SK-N-SH (cell line): Measurements from ENCODE around the gene VPREB1.

ENCODE experiments used
- EZH2phosphoT487 ChIP-seq: fragments of 200-600 bp; sonication (generic); IDR thresholded peaks from 2 replicates; pipeline ENCODE4 v1.6.1; 2017; ENCODE audit warnings: low read depth, mixed run types, mild to moderate bottlenecking, antibody characterized with exemption, moderate library complexity, borderline replicate concordance
- MXI1 ChIP-seq: IDR thresholded peaks from 2 replicates; pipeline ENCODE4 v1.6.1; 2012; ENCODE audit warnings: mild to moderate bottlenecking, low read depth, low read length, improper control_type of control experiment
- POLR2AphosphoS5 ChIP-seq: IDR thresholded peaks from 2 replicates; pipeline ENCODE4 v1.6.1; 2012; ENCODE audit warnings: low read depth, low read length

DNA sequence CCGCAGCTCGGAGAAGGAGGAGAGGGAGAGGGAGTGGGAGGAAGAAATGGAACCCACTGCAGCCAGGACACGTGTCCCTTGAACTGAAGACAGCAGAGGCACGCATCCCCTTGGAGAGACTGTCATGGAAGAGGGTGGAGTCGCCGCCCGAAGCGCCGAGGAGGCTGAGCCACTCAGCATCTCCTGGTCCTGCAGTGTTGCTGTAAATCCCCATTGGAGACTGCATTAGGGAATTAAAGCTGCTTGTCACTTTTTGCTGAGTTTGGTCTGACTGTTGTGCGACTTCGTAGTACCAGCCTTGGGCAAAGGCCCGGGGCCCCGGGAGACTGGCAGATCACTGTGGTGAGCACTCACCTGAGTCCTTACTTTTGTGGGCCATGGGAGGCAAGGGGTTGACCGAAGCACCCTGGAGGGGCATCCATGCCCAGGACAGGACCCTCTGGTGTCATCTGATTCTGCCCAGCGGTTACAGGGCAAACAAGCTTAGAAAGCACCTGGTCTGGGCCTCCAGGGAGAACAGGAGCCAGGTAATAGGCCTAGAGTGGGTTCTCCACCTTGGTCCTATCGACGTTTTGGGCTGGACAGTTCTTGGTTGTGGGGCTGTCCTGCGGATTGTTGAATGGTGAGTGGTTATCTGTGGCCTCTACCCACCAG lies 797 bp downstream of the VPREB1 start:
- no peak for TF ChIP-seq EZH2phosphoT487
- TF ChIP-seq MXI1, result no peak
- TF ChIP-seq POLR2AphosphoS5, result no peak
